GM12873 (cell line): ENCODE results near the gene CCDC34.

ENCODE experiments used
- TF ChIP-seq, protein P1 (sequence below): IDR thresholded peaks from 2 replicates; pipeline ENCODE4 v1.5.1; 2012; ENCODE audit warnings: low read depth, mild to moderate bottlenecking, moderate library complexity, low read length, control low read depth; ENCODE audit not compliant: insufficient read depth; ENCODE audit errors: missing control alignments

CCDC34 gene

DNA sequence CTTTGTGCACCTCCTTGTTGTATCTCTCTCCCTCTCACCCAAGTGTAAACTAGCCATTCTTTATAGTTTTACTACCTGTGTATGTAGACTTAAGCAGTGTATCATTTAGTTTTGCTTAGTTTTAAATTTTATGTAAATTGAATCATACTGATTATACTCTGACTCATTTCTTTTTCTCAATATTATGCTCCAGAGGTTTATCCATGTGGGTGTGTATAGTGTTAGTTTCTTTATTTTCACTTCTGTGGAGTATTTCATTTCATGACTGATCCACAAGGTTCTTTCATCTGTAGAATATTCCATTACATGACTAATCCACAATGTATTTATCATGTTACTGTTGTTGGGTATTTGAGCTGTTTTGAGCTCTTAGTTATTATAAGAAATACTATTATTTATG lies 62.0 kb downstream of the CCDC34 start:
- TF ChIP-seq, protein P1, sequence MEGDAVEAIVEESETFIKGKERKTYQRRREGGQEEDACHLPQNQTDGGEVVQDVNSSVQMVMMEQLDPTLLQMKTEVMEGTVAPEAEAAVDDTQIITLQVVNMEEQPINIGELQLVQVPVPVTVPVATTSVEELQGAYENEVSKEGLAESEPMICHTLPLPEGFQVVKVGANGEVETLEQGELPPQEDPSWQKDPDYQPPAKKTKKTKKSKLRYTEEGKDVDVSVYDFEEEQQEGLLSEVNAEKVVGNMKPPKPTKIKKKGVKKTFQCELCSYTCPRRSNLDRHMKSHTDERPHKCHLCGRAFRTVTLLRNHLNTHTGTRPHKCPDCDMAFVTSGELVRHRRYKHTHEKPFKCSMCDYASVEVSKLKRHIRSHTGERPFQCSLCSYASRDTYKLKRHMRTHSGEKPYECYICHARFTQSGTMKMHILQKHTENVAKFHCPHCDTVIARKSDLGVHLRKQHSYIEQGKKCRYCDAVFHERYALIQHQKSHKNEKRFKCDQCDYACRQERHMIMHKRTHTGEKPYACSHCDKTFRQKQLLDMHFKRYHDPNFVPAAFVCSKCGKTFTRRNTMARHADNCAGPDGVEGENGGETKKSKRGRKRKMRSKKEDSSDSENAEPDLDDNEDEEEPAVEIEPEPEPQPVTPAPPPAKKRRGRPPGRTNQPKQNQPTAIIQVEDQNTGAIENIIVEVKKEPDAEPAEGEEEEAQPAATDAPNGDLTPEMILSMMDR, result no peak

GRCh38 chr11:27297616-27298015 lies 65.4 kb downstream of the CCDC34 start:
- TF ChIP-seq, protein P1, result no peak

DNA sequence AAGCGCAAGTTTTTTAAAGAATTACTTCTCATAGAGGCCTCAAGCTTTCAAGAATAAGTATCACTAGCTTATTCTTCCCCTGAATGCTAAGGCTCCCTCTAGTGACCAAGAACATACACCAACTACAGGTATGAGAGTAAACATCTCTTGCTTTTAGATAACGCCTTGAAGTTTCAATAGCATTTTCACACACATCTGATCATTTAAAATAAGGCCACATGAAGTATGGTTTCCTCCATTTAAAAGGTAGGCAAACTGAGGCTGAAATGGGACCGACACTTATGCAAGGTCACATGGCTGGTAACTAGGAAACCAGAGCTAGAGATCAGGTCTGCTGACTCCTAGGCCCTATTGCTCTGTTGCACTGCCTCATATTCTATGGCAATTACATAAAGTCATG lies 66.5 kb downstream of the CCDC34 start:
- TF ChIP-seq, protein P1, result peak; percentile 56

GRCh38 chr11:27295928-27296327 lies 67.1 kb downstream of the CCDC34 start:
- TF ChIP-seq, protein P1, result no peak

- TF ChIP-seq, protein P1, result no peak
These were observed 68.4 kb downstream of the CCDC34 start for GRCh38 chr11:27294654-27295053.

DNA sequence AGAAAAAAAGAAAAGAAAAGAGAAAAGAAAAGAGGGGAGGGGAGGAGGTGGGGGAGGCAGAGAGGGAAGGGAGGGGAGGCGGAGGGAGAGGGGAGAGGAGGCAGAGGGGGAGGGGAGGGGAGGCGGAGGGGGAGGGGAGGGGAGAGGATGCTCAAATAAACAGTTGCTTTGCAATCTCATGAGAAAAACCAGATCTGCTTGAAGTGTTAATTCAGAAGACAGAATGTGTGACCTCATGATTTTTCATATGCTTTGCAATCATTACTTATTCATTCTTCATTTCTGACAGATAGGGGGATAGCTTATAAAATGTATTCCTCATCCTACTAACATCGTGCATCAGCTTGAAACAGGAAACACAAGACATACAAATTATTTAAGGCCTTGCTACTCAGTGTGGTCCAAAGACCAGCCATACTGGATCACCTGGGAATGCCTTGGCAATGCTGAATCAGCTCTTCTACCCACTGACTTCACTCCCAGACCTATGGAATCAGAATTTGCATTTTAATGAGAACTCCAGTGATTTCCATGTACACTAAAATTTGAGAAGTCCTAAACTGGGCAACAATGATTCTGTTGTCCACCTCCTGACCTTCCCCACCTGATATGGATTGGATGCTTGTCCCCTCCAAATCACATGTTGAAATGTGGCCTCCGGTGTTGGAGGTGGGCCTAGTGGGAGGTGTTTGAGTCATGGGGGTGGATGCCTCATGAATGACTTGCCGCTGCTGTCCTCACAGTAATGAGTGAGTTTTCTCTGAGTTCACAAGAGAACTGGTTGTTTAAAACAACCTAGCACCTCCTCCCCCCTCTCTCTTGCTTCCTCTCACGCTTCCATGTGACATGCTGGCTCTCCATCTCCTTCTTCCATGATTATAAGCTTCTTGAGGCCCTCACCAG lies 69.2 kb downstream of the CCDC34 start:
- TF ChIP-seq, protein P1, result no peak

- TF ChIP-seq, protein P1, result no peak
These were observed 70.4 kb downstream of the CCDC34 start for GRCh38 chr11:27292637-27293010.
